Measurements from ENCODE around the gene C1R.

The C1R gene

DNA sequence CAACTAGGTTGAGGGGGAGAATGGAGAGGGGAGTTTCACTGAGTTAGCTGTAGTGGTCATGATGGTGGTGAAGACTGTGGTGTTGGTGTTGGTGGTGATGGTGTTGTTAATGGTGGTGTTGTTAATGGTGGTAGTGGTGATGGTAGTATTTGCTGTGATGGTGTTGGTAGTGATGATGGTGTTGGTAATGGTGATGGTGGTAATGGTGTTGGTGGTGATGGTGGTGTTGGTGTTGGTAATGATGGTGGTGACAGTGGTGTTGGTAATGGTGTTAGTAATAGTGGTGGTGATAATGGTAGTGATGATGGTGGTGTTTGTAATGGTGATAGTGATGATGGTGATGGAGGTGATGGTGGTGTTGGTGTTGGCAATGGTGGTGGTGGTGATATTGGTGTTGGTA is 9.1 kb downstream of the C1R start:
- TF ChIP-seq CTCF (IDR thresholded peaks at IDR 0.05; ENCODE audit: poor library complexity, severe bottlenecking) = no peak
- Histone ChIP-seq H3K4me1 (ENCODE audit: insufficient read depth, poor library complexity, severe bottlenecking) (peaks cover 18% of the 10 kb centered on the region), H3K36me3 (ENCODE audit: low read depth) (peaks cover 16% of the 10 kb centered on the region), H3K4me3 (ENCODE audit: severe bottlenecking) (no peak overlapping the region), H3K27ac (ENCODE audit: poor library complexity, severe bottlenecking) (no peak overlapping the region), H3K27me3 (ENCODE audit: insufficient read depth, poor library complexity, severe bottlenecking) (no peaks in the 10 kb centered on the region), H3K9me3 (ENCODE audit: severe bottlenecking) (no peaks in the 10 kb centered on the region)
- ATAC-seq (ENCODE audit: low read depth) (no peak), DNase-seq (ENCODE audit: low spot score) (no peak)

DNA sequence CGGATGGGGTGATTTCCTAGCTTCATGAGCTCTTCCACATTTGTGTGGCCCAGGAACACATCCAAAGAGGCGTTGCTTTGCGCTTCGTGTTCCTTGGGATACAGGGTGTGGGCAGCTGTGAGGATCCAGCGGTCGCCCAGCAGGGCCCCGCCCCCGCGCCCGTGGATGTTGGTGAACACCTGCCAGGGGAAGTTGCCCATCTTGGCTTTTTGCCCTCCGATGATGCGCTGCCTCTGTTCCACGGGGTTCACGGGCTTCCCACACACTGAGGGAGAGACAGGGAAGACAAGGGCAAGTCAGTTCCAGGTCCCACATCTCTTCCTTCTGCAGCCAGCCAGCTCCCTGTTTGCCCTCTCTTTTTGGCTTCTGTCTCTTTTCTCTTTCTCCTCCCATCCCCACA is 11.2 kb downstream of the C1R start:
- no peak for ATAC-seq (ENCODE audit: low read depth)
- Histone ChIP-seq H3K27me3 (ENCODE audit: insufficient read depth, poor library complexity, severe bottlenecking) (no peaks in the 10 kb centered on the region), H3K4me1 (ENCODE audit: insufficient read depth, poor library complexity, severe bottlenecking) (peaks cover 18% of the 10 kb centered on the region), H3K9me3 (ENCODE audit: severe bottlenecking) (no peaks in the 10 kb centered on the region), H3K4me3 (ENCODE audit: severe bottlenecking) (no peak overlapping the region), H3K27ac (ENCODE audit: poor library complexity, severe bottlenecking) (peak overlapping the region; percentile 94), H3K36me3 (ENCODE audit: low read depth) (peaks cover 12% of the 10 kb centered on the region)
- no peak for TF ChIP-seq CTCF (IDR thresholded peaks at IDR 0.05; ENCODE audit: poor library complexity, severe bottlenecking)
- no peak for DNase-seq (ENCODE audit: low spot score)

- Histone ChIP-seq H3K27ac (ENCODE audit: poor library complexity, severe bottlenecking) (peak overlapping the region; percentile 94), H3K36me3 (ENCODE audit: low read depth) (peaks cover 12% of the 10 kb centered on the region), H3K4me1 (ENCODE audit: insufficient read depth, poor library complexity, severe bottlenecking) (peaks cover 18% of the 10 kb centered on the region), H3K4me3 (ENCODE audit: severe bottlenecking) (no peak overlapping the region), H3K27me3 (ENCODE audit: insufficient read depth, poor library complexity, severe bottlenecking) (no peaks in the 10 kb centered on the region), H3K9me3 (ENCODE audit: severe bottlenecking) (no peaks in the 10 kb centered on the region)
- TF ChIP-seq CTCF (IDR thresholded peaks at IDR 0.05; ENCODE audit: poor library complexity, severe bottlenecking) = no peak
- ATAC-seq (ENCODE audit: low read depth) (peak; percentile 84), DNase-seq (ENCODE audit: low spot score) (no peak)
These were observed 12.5 kb downstream of the C1R start for GRCh38 chr12:7079826-7080125.

DNA sequence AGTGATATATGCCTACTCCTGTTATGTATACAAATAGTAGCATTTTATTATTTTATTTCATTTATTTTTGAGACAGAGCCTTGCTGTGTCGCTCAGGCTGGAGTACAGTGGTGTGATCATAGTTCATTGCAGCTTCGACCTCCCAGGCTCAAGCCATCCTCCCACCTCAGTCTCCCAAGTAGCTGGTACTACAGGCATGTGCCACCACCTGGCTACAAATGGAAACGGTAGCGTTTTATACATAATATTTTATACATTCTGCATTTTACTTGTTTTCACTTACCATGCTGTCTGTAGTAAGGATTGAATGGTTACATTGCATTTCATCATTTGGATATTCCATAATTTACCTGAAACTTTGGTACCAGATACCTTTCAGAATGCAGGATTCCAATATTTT is 14.1 kb downstream of the C1R start:
- TF ChIP-seq CTCF (IDR thresholded peaks at IDR 0.05; ENCODE audit: poor library complexity, severe bottlenecking) = peak; percentile 19
- Histone ChIP-seq H3K9me3 (ENCODE audit: severe bottlenecking) (no peaks in the 10 kb centered on the region), H3K4me1 (ENCODE audit: insufficient read depth, poor library complexity, severe bottlenecking) (peaks cover 18% of the 10 kb centered on the region), H3K27me3 (ENCODE audit: insufficient read depth, poor library complexity, severe bottlenecking) (no peaks in the 10 kb centered on the region), H3K4me3 (ENCODE audit: severe bottlenecking) (no peak overlapping the region), H3K27ac (ENCODE audit: poor library complexity, severe bottlenecking) (peak overlapping the region; percentile 94), H3K36me3 (ENCODE audit: low read depth) (peaks cover 10% of the 10 kb centered on the region)
- ATAC-seq (ENCODE audit: low read depth) = no peak
- no peak for DNase-seq (ENCODE audit: low spot score)

DNA sequence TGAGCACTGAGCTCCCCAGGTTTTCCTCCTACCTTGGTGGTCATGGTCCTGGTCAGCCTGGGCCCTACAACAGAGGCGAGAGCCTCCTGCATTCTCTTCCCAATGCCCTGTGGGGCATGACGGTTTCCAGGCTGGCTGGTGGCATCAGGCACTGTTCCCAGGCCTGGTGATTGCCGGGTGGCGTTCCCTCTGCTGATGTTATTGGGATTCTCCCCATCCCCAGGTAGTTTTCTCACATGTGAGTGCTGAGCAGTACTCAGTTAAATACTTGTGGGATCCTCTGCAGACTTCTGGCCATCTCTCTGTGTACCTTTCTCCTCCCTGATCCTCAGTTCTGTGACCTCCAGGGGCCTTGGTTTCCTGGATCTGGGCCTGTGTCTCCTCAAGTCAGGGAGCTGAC is 15.8 kb downstream of the C1R start:
- Histone ChIP-seq H3K4me3 (ENCODE audit: severe bottlenecking) (no peak overlapping the region), H3K27me3 (ENCODE audit: insufficient read depth, poor library complexity, severe bottlenecking) (no peaks in the 10 kb centered on the region), H3K4me1 (ENCODE audit: insufficient read depth, poor library complexity, severe bottlenecking) (peaks cover 18% of the 10 kb centered on the region), H3K27ac (ENCODE audit: poor library complexity, severe bottlenecking) (no peak overlapping the region), H3K9me3 (ENCODE audit: severe bottlenecking) (no peaks in the 10 kb centered on the region), H3K36me3 (ENCODE audit: low read depth) (peaks cover 3% of the 10 kb centered on the region; the same call in 1 of the 2 replicates)
- ATAC-seq (ENCODE audit: low read depth) (no peak), DNase-seq (ENCODE audit: low spot score) (no peak)
- TF ChIP-seq CTCF (IDR thresholded peaks at IDR 0.05; ENCODE audit: poor library complexity, severe bottlenecking) = no peak

Data from RWPE2 (cell line).